Sigmoid colon (tissue), 7 donors: Measurements from ENCODE around the gene ALG11. TPM values are rescaled to one million over a fixed set of nuclear protein-coding genes. Genes with fewer than 3 reads are reported as not detected.

ENCODE experiments used
- DNase-seq: peaks from one replicate; pipeline ENCODE4 v3.0.0-alpha.2; 2019
- H3K27ac ChIP-seq, 4 donors: fragments of 200-600 bp; sonication (generic); one replicate each; pipeline ENCODE4 v1.5.1; 2016 to 2019; ENCODE audit warnings: mild to moderate bottlenecking in 1 of 4
- H3K27me3 ChIP-seq, 3 donors: fragments of 200-600 bp; sonication (generic); one replicate each; pipeline ENCODE4 v1.5.1; 2019; ENCODE audit warnings: mild to moderate bottlenecking in 1 of 3
- H3K36me3 ChIP-seq, 4 donors: fragments of 200-600 bp; sonication (generic); one replicate each; pipeline ENCODE4 v1.5.1; 2016 to 2019
- H3K4me1 ChIP-seq, 4 donors: fragments of 200-600 bp; sonication (generic); one replicate each; pipeline ENCODE4 v1.5.1; 2017 to 2019
- H3K4me3 ChIP-seq, 4 donors: fragments of 200-600 bp; sonication (generic); one replicate each; pipeline ENCODE4 v1.5.1; 2017 to 2019; ENCODE audit warnings: mild to moderate bottlenecking in 2 of 4, moderate library complexity in 1 of 4
- H3K9me3 ChIP-seq, 4 donors: fragments of 200-600 bp in 3 of 4; sonication (generic) in 3 of 4; one replicate each; pipeline versions ENCODE4 v1.5.1 to v1.6.1; 2013 to 2019
- EP300 ChIP-seq, 4 donors: sonication (generic); formaldehyde crosslinking; IDR thresholded peaks; one replicate each; pipeline ENCODE4 v1.6.1; 2017; ENCODE audit warnings: antibody characterized with exemption in 4 of 4
- POLR2A ChIP-seq, 2 donors: fragments of 450-650 bp; IDR thresholded peaks; one replicate each; pipeline ENCODE4 v1.6.1; 2016; ENCODE audit warnings: antibody characterized with exemption in 2 of 2, mild to moderate bottlenecking in 2 of 2, moderate library complexity in 2 of 2
- POLR2AphosphoS5 ChIP-seq, 4 donors: sonication (generic); formaldehyde crosslinking; IDR thresholded peaks; one replicate each; pipeline ENCODE4 v1.6.1; 2017; ENCODE audit warnings: antibody characterized with exemption in 4 of 4
- WGBS, 2 donors: extraction: QIAGEN DNeasy Blood & Tissue Kit; methylation state at CpG; one replicate each; pipeline ENCODE4 v1.1.7; 2013; 5-methylcytosine and 5-hydroxymethylcytosine counted together
- intact Hi-C: fragments of 100-400 bp; cut with DNase I; formaldehyde crosslinking; loops from one replicate; pipeline ENCODE4 v1.15.1; 2023
- polyA plus RNA-seq, 3 donors: library from polyadenylated mRNA; stranded (reverse); fragments of 200-250 nt; gene quantifications; one replicate each; pipeline ENCODE4 v1.2.3, GENCODE V29; 2013
- total RNA-seq, 4 donors: library from RNA; depleted of rRNA; stranded (reverse); fragments of >200 nt; gene quantifications; one replicate each; pipeline ENCODE4 v1.1.0, GENCODE V29; 2016
- TF ChIP-seq, protein P1 (sequence below), 4 experiments: fragments of 450-650 bp in 3 of 4; fragments of 200-600 bp in 1 of 4; IDR thresholded peaks; one replicate each; pipeline ENCODE4 v1.5.1; 2016 to 2019; ENCODE audit warnings: antibody characterized with exemption in 4 of 4, mild to moderate bottlenecking in 3 of 4, moderate library complexity in 2 of 4
- donor health status: healthy with polysubstance abuse.
- donor health status: Bipolar disorder and iron deficiency.
- donor health status: healthy.

Gene ALG11
- total and polyA plus RNA-seq, 7 donors, result 1.2 to 20.6 (median 11.6) TPM

DNA sequence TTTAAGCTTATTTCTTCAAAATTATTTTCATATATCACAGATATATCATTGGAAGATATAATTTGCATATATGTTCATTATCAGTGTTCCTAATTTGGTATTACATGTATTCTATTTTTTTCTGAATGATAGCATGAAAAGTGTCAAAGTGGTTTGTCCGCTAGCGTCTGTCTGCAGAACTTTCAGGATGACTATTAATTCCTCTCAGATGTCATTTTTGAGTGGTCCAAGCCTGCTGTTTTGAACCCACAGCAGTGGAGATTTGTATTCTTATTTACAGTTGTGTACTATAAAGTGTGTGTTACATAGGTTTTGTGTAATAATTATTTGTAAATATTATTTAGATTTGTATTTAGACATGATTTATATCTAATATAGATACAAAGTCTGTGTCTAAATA, 20.8 kb downstream of the ALG11 start:
- peaks cover 0 to 12% (median 2%) of the 10 kb centered on the region in 4 donors for H3K36me3 ChIP-seq
- H3K4me3 ChIP-seq, result no peak overlapping the region
- H3K4me1 ChIP-seq, result no peaks in the 10 kb centered on the region
- H3K9me3 ChIP-seq, result peaks cover 0 to 2% (median 0%) of the 10 kb centered on the region in 4 donors
- intact Hi-C loops, result no loop called here
- 84 to 88% methylated on average over 2 of the region's 2 CpGs for WGBS, 2 donors
- DNase-seq, result no peak
- H3K27me3 ChIP-seq, result no peaks in the 10 kb centered on the region
- no peak overlapping the region for H3K27ac ChIP-seq
- TF ChIP-seq EP300 (IDR thresholded peaks at IDR 0.05), result no peak
- TF ChIP-seq, protein P1, sequence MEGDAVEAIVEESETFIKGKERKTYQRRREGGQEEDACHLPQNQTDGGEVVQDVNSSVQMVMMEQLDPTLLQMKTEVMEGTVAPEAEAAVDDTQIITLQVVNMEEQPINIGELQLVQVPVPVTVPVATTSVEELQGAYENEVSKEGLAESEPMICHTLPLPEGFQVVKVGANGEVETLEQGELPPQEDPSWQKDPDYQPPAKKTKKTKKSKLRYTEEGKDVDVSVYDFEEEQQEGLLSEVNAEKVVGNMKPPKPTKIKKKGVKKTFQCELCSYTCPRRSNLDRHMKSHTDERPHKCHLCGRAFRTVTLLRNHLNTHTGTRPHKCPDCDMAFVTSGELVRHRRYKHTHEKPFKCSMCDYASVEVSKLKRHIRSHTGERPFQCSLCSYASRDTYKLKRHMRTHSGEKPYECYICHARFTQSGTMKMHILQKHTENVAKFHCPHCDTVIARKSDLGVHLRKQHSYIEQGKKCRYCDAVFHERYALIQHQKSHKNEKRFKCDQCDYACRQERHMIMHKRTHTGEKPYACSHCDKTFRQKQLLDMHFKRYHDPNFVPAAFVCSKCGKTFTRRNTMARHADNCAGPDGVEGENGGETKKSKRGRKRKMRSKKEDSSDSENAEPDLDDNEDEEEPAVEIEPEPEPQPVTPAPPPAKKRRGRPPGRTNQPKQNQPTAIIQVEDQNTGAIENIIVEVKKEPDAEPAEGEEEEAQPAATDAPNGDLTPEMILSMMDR (IDR thresholded peaks at IDR 0.05), result no peak
- no peak for TF ChIP-seq POLR2A (IDR thresholded peaks at IDR 0.05)
- TF ChIP-seq POLR2AphosphoS5 (IDR thresholded peaks at IDR 0.05), result no peak

DNA sequence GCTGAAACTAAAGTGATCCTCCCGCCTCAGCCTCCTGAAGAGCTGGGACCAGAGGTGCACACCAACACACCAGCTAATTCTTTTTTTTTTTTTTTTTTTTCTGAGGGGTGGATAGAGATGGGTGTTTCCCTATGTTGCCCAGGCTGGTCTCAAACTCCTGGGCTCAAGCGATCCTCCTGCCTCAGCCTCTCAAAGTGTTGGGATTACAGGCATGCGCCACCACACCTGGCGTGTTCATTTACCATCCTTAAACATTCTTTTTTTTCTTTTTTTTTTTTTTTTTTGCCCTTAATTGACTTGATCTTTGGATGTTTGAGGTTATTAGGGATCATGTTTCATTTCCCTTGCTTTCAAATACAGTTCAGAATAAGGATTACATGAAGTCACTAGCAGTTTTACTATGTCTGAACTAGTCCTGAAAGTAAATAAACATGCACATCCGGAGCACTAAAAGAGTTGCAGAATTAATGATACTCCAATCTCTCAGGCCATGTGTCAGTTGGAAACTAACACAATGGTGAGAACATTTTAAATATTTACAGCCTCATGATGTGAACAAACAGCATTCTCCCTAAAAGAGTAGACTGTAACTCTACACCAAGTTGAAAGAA, 22.5 kb downstream of the ALG11 start:
- Histone ChIP-seq H3K36me3 (no peaks in the 10 kb centered on the region), H3K4me3 (no peak overlapping the region), H3K9me3 (no peaks in the 10 kb centered on the region), H3K27me3 (no peaks in the 10 kb centered on the region), H3K27ac (no peak overlapping the region), H3K4me1 (no peaks in the 10 kb centered on the region)
- 75 to 85% methylated on average over 5 of the region's 5 CpGs for WGBS, 2 donors
- intact Hi-C loops, result no loop called here
- no peak for DNase-seq
- TF ChIP-seq POLR2AphosphoS5 (IDR thresholded peaks at IDR 0.05), result no peak
- TF ChIP-seq POLR2A (IDR thresholded peaks at IDR 0.05), result no peak
- TF ChIP-seq, protein P1 (IDR thresholded peaks at IDR 0.05), result no peak
- TF ChIP-seq EP300 (IDR thresholded peaks at IDR 0.05), result no peak

DNA sequence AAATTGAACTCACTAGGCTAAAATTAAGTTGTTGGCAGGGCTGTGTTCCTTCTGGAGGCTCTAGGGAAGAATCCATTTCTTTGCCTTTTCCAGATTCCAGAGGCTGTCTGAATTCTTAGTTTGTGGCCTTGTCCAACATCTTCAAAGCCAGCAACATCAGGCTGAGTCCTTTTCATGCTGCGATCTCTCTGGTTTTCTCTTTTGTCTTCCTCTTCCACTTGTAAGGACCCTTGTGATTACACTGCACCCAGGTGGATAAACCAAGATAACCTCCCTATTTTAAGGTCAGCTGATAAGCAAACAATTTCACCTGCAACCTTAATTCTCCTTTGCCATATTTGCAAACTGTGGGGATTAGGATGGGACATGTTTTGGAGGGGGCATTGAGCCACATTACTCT, 23.8 kb downstream of the ALG11 start:
- Histone ChIP-seq H3K9me3 (no peaks in the 10 kb centered on the region), H3K27ac (no peak overlapping the region), H3K4me3 (no peak overlapping the region), H3K36me3 (no peaks in the 10 kb centered on the region), H3K27me3 (no peaks in the 10 kb centered on the region), H3K4me1 (no peaks in the 10 kb centered on the region)
- intact Hi-C loops, result no loop called here
- WGBS, 2 donors, result 88 to 93% methylated on average over 1 of the region's 1 CpG
- no peak for DNase-seq
- no peak for TF ChIP-seq EP300 (IDR thresholded peaks at IDR 0.05)
- no peak for TF ChIP-seq POLR2A (IDR thresholded peaks at IDR 0.05)
- TF ChIP-seq, protein P1 (IDR thresholded peaks at IDR 0.05), result no peak
- TF ChIP-seq POLR2AphosphoS5 (IDR thresholded peaks at IDR 0.05), result no peak

DNA sequence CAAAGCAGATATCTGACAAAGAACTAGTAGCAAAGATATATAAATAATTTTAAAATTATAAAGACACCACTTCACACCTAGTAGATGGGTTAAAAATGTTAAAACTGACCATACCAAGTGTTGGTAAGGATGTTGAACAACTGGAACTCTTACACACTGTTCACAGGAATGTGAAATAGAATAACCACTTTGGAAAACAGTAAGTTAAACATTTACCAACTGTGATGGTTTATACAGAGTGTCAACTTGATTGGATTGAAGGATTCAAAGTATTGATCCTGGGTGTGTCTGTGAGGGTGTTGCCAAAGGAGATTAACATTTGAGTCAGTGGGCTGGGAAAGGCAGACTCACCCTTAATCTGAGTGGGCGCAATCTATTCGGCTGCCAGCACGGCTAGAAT, 31.5 kb downstream of the ALG11 start:
- Histone ChIP-seq H3K27ac (no peak overlapping the region), H3K4me1 (no peaks in the 10 kb centered on the region), H3K27me3 (no peaks in the 10 kb centered on the region), H3K36me3 (no peaks in the 10 kb centered on the region), H3K9me3 (no peaks in the 10 kb centered on the region), H3K4me3 (no peak overlapping the region)
- DNase-seq, result no peak
- intact Hi-C loops, result no loop called here
- WGBS, 2 donors, result 95 to 98% methylated on average over 3 of the region's 3 CpGs
- TF ChIP-seq, protein P1 (IDR thresholded peaks at IDR 0.05), result no peak
- TF ChIP-seq POLR2A (IDR thresholded peaks at IDR 0.05) (no peak), EP300 (IDR thresholded peaks at IDR 0.05) (no peak), POLR2AphosphoS5 (IDR thresholded peaks at IDR 0.05) (no peak)

DNA sequence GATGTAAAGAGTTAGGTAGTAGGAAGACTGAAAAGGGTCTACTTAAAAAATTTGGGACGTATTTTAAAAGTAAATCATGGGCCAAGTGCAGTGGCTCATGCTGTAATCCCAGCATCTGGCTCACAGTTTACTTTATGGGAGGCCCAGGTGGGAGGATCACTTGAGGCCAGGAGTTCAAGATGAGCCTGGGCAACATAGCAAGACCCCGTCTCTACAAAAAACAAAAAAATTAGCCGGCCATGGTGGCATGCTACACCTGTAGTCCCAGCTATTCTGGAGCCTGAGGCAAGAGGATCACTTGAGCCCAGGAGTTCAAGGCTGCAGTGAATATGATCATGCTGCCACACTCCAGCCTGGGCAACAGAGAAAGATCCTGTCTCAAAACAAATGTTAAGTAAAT, 35.3 kb downstream of the ALG11 start:
- intact Hi-C loops, result no loop called here
- WGBS, 2 donors, result 94 to 95% methylated on average over 3 of the region's 3 CpGs
- no peak for DNase-seq
- H3K27ac ChIP-seq, result no peak overlapping the region
- H3K9me3 ChIP-seq, result no peaks in the 10 kb centered on the region
- H3K4me1 ChIP-seq, result no peaks in the 10 kb centered on the region
- H3K36me3 ChIP-seq, result no peaks in the 10 kb centered on the region
- no peak overlapping the region for H3K4me3 ChIP-seq
- H3K27me3 ChIP-seq, result no peaks in the 10 kb centered on the region
- TF ChIP-seq POLR2A (IDR thresholded peaks at IDR 0.05) (no peak), POLR2AphosphoS5 (IDR thresholded peaks at IDR 0.05) (no peak), EP300 (IDR thresholded peaks at IDR 0.05) (no peak)
- TF ChIP-seq, protein P1 (IDR thresholded peaks at IDR 0.05), result no peak
